NB4 (cell line): Measurements from ENCODE around the gene OTOP2.

ENCODE experiments used
- CTCF ChIP-seq: IDR thresholded peaks from one replicate; pipeline ENCODE4 v1.5.1; 2012; ENCODE audit warnings: low read depth, low read length
- MAX ChIP-seq: IDR thresholded peaks from 2 replicates; pipeline ENCODE4 v1.6.1; 2011; ENCODE audit warnings: low read depth, low read length
- MYC ChIP-seq: IDR thresholded peaks from 2 replicates; pipeline ENCODE4 v1.6.1; 2011; ENCODE audit warnings: low read depth, low read length
- POLR2A ChIP-seq: IDR thresholded peaks from 2 replicates; pipeline ENCODE4 v1.6.1; 2011; ENCODE audit warnings: mild to moderate bottlenecking; ENCODE audit not compliant: insufficient read length; ENCODE audit errors: extremely low read depth

GRCh38 chr17:74930535-74931036 is 6.5 kb downstream of the OTOP2 start:
- TF ChIP-seq CTCF (no peak), POLR2A (no peak), MAX (no peak), MYC (no peak)
